Measurements from ENCODE around the gene HMGN1.

DNA sequence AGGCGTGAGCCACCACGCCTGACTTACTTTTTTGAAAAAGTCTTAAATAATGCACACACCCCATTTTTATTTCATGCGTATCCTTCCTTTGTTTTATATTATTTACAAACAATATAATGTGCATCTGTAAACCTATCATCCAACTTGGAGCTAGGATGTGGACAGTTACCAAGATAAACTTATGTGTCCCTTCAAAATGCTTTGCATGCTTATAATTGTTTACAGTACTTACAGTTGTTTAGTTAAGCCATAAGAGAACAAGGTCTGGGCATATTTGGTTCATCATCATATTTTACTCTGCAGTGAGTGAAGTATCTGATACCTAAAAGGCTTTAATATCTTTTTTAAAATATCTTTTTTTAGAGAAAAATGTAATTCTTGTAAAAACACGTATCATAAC, 16.1 kb upstream of the HMGN1 start:
- TF ChIP-seq CTCF (IDR thresholded peaks at IDR 0.05; ENCODE audit: poor library complexity) (no peak), EZH2 (IDR thresholded peaks at IDR 0.05; ENCODE audit: borderline replicate concordance) (no peak)
